HG03103 (cell line): ENCODE data around the gene DLGAP1.

Experiments used
- ATAC-seq: cut with Tn5 transposase; IDR thresholded peaks from one replicate; pipeline ENCODE4 v1.9.1; 2021; ENCODE audit warnings: low read depth; ENCODE audit not compliant: unreplicated experiment

DLGAP1 gene

DNA sequence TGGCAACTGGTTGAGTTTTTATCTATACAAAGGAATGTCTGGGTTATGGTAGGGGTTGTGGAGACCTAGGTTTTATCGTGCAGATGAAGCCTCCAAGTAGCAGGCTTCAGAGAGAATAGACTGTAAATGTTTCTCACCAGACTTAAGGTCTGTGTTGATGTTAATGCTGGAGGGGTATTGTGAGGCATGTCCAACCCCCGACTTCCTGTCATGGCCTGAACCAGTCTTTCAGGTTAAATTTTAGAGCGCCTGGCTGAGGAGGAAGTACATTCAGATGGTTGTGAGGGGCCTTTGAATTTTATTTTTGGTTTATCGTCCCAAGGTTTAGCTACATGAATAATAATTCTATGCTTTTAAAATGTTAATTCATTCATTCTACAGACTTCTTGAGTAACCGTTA lies 435.1 kb downstream of the DLGAP1 start:
- ATAC-seq, result no peak

DNA sequence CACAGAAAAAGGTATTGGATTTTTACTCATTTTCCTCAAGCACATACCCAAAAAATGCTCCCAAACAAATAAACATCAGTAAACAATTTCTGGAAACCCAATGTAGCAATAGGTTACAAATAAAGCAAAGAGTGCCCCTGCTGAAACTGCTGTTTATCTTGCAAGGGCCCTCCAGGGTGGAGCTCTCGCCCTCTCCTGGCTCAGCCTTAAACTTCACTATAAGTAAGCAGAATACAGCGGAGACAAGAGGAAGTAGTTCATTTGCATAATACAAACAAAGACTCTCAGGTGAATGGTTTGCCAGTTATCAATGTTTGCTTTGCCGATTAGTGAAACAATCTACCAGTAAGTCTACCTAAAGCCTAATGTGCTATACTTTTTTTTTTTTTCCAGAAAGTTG lies 437.6 kb downstream of the DLGAP1 start:
- ATAC-seq, result peak; percentile 81

DNA sequence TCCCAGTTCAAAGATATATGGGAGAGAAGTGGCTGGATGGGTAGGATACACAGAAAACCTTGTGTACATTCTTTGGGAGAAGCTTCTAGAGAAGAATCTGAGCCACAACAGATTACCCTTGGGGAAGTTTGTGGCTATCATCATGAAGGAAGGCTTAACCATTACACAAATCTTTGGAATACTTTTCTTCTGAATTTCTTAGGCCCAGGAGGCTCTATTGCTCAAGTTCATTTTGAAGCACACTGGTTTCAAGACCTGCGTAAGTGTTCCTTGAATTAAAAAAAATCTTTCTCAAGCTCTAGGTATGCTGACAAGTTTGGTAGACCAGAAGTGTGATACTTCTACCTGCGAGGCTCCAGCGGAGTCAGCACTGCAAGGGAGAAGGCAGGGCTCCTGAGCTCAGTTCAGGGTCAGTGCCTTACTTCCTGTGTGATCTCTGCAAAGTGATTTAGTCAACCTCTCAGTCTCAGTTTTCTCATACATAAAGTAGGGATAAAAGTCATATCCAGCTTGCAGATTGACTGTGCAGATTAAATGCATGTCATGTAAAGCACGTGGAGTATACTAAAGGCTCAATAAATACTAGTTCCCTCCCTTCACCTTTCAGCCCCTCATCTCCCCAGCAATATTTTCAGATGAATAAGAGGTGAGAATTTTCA lies 438.6 kb downstream of the DLGAP1 start:
- no peak for ATAC-seq

DNA sequence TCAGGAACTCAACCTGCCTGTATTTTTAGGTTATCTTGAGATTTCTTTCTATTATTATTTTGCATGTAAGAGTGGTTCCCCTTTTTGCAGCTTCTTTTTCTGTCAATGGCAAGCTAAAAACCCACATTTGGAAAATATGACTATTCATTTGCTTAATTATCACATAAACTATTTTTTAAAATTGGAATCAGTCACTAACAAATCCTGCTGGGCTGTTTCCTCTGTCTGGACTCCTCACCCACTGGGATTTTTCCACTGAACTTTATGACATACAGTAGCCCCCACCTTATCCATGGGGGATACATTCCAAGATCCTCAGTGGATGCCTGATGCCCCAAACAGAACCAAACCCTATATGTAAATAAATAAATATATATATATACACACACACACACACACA lies 447.3 kb downstream of the DLGAP1 start:
- ATAC-seq, result no peak

DNA sequence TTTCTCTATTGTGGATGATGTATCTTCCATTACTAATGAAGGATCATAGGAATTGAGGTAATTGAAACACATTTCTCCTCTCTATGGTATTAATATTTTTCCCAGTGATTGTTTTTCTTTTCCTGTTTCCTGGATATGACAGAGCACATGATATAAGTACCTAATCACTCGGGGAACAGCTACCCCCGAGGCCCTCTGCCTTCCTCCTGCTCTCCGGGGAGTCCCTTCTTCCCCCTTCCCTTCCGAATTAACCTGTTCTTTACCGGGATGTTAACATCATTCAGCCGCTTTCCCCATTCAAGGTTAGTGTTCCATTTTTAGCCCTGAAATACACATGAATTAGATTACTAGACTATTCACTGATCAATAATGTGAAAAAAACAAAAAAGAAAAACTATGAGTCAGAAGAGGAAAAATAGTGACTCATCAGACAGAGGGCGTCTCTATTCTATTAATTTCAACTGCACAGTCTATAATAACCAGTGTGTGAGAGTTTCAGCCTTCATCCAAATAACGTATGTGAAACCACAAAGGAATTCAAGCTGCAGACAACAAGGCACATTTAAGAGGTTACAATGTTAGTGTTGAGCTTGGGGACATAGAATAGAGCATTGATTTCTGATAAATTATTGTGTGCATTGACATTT lies 450.8 kb downstream of the DLGAP1 start:
- ATAC-seq, result no peak

DNA sequence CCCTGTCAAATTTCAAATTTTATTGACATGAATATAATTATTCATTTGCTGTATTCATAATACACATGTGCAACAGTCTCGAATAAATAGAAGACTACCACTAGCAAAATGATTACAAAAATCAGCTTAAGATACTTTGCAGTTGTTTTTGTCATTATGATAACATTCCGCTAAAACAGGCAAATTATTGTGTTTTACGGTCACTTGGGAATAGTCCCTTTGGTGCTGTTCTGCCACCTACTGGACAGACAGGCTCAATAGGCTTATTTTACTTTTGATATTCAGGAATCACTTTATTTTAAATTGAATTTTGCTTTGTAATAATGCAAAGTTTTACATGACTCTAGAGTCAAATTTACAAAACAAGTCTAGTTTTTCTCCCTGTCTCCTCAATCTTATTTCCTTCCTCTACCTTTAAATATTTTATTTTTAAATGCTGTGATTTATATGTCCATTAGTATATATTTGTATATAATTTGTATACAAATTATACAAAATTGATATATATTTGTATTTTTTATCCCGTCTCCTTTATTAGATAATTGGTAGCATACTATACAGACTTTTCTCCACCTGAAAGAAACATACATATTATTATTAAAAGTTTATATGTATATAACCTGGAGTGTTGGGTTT lies 456.3 kb downstream of the DLGAP1 start:
- no peak for ATAC-seq

DNA sequence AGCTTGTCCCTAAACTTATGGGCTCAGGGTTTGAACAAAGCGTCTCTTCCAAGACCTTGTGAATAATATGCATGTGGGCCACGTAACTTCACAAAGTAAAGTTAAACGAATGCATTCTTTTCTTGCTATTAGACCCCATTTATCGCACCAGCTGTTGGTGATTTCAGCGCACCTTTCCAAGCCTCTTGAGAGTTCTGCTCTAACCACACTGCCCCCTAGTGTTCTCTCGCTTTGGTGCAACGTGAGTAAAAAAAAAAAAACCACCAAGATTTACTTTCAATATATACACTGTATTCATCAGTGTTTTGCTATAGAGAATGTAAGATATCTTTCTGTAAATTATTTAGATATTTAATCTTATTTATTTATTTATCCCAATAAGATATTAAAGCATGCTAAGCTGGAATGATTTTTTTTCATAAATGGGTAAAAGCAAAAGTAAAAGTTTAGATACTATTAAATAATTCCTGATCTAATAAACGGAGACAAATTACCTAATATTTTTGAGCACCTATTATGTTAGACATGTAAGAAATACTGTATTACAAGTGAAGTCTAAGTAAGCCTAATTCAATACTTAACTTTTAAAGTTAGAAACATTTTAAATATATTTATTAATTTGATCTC lies 459.5 kb downstream of the DLGAP1 start:
- no peak for ATAC-seq

DNA sequence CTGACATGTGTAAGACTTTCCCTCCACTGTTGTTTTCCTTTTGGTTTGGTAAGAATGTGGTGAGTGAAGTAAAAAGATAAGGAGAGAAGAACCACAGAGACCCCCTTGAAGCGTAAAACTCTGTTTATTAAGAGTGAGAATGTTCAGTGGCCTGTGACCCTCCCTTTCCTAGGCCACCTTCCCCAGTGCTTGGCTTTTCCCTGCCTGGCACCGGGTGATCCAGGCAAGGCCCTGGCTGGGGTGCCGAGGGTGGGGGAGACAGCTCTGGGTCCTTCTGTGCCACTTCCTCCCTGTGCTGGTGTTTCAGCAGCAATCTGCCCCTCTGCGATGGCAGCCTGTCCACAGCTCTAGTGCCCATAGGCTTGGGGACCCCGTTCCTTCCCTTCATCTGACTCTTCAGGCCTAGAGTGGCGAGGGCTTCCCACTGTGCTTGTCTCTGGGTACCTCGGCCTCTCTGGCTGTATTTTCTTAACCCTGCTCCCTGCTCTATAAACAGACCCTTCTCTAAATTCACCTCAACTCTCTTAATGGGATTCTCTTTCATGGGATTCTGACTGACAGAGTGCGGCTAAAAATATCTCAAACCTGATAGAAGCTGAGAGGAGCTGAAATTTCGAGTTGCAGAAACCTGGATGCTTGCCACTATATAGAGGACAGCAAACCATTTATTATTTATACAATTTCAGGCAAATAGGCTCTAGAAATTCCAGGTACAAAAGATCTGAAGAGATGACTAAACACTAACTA lies 461.0 kb downstream of the DLGAP1 start:
- ATAC-seq, result no peak

DNA sequence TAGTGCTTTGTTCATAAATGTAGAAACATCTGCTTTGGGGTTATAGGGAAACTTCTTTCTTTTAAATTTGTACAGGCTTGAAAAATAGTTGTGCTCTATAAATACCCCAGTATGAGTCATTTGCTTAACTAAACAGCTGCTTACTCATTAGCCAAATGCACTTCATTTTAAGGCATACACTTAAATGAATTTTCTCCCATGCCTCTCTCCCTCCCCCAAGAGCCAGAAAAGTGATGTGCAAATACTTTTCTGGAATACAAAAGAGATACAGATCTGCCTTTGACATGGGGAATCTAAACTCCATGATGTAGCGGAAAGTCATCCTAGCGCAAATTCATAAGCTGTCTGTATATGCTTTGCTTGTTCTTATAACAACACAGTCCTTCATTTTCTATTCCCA lies 469.4 kb downstream of the DLGAP1 start:
- no peak for ATAC-seq

DNA sequence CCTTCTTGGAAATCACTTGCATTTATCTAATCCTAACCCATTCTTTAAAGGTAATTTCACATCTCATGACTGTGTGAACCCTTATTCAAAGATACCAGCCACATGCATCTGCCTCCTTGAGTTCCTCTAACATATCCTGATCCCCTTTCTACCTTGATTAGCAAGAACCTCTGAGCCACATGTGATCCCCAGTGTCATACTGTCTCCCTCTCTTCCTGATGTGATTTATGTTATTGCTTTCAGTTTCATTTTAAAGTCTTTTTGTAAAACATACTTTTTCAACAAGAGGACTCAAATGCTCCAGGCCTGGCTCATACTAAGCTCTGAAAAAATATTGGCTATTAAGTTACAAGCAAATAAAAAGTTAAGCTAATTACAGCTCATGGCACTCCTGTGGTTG lies 470.1 kb downstream of the DLGAP1 start:
- no peak for ATAC-seq

DNA sequence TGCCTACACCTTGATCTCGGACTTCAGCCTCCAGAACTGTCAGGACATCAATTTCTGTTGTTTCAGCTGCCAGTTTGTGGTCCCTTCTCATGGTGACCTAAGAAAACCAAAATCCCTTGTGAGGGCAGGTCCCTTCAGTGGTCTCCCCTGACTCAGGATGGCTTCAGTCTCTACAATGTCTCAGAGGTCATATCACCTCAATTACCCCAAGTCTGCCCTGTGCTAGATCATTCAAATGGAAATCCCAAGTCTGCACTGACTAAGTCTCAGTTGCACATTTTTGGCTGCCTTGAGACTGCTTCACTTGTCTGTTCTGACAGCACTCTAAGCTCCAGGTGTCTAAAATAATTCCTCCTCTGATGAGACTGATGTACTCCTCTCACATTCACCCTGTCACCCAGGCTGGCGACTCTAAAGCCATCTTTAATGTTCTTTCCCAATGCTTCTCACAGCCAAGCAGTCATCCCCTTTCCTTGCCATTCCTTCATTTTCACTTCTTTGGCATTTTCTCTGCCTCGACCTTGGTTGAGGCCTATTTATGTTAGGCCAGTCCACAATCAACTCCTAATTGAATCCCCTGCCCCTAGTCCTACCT lies 470.8 kb downstream of the DLGAP1 start:
- no peak for ATAC-seq

DNA sequence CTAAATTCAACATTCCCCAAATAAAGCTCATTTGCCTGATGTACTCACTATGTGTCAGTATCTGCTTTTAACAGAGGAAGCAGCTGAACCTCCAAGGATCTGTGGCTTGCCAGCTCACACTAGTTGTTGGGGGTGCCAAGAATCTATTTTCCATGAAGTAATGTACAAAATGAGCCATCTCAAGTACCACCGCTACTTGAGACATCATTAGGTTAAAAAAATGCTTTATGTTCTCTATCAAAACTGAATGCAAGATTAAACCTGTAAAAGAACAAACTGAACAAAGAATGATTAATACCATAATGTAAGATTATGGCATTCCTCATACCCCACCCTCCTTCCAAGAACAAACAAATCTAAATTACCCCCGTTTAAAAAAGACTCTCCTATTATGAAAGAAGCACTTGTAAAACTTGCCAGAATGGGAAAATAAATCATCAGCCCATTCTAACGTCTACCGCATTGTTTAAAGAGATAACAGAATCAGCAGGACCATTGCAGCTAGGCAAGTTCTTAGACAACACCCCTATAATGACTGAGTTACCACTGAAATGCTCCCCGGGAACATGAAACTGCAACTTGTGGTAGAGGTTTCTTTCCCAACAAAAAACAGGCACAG lies 471.6 kb downstream of the DLGAP1 start:
- no peak for ATAC-seq

DNA sequence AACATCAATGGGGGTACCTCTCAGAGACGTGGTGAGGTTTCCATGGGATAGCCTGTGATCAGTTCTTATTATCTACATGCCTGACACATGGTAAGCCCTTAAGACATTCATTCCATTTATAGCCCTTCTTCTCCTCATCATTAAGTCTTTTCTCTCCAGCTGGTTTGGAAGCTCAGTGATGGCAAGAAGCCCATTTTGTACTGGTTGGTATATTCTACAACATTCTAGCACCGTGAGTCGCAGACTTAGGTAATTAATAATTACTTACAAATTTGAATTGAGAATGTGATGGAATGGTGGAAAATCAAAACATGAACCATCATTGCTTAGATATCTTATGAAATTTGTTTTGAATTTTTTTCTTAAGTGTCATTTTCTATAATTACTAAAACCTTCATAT lies 472.6 kb downstream of the DLGAP1 start:
- ATAC-seq, result no peak

DNA sequence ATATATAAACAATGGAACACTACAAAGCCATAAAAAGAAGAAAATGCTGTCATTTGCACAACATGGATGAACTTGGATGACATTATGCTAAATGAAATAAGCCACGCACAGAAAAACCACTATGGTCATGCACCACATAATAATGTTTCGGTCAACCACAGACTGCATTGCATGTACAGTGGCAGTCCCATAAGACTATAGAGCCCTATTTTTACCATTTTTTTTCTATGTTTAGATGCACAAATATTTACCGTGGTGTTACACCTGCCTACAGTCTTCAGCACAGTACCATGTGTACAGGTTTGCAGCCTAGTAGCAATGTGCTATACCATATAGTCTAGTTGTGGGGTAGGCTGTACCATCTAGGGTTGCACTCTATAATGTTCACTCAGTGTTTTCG lies 476.1 kb downstream of the DLGAP1 start:
- ATAC-seq, result no peak

DNA sequence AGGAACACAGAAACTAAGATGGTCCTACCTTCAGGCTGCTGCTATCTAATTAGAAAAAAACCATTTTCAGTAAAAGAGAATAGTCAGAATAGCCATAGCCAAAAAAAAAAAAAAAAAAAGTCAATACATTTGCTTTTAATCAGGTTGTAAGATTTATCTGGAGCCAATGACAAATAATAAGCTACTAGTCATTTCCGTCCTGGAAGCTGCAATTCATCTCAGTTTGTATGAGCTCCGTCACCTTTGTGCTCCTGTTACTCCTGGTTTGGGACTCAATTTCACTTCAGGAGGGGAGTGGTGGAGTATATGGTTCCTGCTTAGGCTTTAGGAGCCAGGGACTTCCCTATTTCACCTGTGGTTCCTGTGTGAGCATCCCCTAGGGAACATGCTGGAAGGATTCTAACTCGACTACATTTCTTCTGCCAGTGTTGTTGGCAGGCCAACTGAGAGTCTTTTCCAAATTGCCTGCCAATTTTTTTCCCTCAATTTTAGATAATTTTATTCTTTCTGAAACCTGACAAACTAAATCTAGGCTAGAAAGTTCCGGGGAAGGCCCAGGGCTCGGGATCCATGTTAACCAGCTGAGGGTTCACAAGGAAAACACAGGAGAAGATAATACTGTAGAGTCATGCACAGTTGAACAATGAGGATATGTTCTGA lies 481.8 kb downstream of the DLGAP1 start:
- no peak for ATAC-seq

DNA sequence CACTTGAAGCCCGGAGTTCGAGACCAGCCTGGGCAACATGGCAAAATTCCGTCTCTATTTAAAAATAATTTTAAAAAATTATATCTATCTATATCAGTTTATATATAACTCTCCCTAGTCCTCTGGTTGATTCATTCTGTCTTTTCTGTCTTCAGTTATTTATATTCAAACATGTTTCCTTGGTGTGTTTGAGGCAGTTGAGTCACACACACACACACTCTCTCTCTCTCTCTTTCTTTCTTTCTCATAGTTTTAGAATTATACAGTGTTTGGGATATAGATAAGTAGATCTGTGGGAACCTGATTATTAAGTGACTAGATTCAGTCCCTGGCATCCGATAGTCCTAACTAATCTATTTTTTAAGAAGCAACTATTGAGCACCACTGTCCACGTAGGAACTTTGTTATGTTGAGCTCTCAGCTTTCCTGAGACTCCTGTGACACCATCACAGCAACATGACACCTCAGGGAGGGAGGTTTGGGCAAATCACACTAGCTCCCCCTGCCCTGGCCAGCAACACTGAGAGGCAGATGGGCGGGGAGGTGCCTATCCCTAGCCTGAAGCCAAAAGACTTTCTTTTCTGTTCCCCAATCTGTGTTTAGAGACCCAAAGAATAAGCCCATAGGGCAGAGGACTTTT lies 482.7 kb downstream of the DLGAP1 start:
- ATAC-seq, result no peak

DNA sequence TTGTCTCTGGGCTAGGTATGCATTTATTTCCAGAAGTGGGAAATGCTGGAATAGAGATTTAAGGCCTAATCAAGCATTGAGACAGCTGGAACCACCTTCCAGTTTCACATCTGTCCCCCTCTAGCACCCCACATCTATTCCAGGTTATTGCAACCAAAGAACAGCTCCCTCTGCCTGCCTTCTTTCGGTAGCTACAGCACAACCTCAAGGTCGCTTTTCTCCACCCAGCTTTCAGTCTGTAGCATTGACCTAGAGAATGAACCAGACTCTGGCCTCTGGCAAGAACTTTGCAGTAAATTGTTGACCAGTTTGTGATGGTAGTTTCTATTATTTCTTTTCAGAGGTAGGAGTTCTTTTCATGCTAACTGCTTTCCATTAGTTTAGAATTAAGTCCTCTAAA lies 484.2 kb downstream of the DLGAP1 start:
- ATAC-seq, result no peak

DNA sequence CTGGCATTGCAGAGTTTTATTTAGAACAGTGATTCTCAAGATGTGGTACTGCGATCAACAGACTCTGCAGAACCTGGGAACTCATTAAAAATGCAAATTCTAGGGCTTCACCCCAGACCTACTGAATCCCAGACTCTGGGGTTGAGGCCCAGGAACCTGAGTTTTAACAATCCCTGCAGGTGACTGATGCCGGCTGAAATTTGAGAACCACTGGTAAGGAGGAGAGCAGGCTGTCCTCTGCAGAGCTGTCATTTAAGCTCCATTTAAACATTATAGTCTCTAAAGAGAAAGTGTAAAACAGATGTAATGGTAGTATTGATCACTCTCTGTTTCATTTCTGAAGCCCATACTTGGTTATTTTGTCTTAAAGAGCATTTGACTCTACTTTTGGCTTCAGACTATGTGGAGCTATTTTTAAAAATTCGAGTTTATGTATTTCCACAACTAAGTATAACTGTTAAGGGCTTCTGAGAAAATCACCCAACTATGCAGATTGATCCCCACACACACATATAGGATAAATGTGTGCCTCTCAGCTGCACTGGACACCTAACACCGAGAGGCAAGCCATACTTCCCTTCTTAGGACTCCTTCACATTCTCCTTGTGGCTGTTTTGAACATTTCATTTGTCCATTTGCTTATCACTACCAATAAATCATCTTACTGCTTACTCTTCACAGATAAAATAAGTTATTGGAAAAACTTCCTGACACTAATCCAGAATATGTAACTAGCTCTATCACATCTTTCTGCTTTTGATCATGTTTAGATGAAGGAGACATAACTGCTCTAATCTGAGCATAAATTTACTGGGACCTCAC lies 487.5 kb downstream of the DLGAP1 start:
- ATAC-seq, result no peak
